Measurements from ENCODE around the gene CIDEC. TPM values are rescaled to one million over a fixed set of nuclear protein-coding genes. Genes with fewer than 3 reads are reported as not detected.

Gene CIDEC
- total RNA-seq, 6 experiments from 2014 or later = not detected

- H3K27ac Mint-ChIP-seq = no peak overlapping the region
- H3K36me3 Mint-ChIP-seq (ENCODE audit: low read depth) = no peaks in the 10 kb centered on the region
- no peak overlapping the region for H3K4me3 Mint-ChIP-seq
- TF ChIP-seq CTCF (IDR thresholded peaks at IDR 0.05) = no peak
- no peaks in the 10 kb centered on the region; the same call in 1 of the 2 replicates for H3K27me3 Mint-ChIP-seq (ENCODE audit: insufficient read depth)
- H3K4me1 Mint-ChIP-seq (ENCODE audit: low read depth) = no peaks in the 10 kb centered on the region
- H3K9me3 Mint-ChIP-seq = no peaks in the 10 kb centered on the region
- no peak for DNase-seq
Observed at GRCh38 chr3:9833078-9833477, 47.0 kb downstream of the CIDEC start.

GRCh38 chr3:9831253-9831652 is 48.8 kb downstream of the CIDEC start:
- Mint-ChIP-seq H3K4me1 (ENCODE audit: low read depth) (no peaks in the 10 kb centered on the region), H3K36me3 (ENCODE audit: low read depth) (no peaks in the 10 kb centered on the region; the same call in 1 of the 2 replicates), H3K4me3 (no peak overlapping the region), H3K27me3 (ENCODE audit: insufficient read depth) (peaks cover 2% of the 10 kb centered on the region), H3K27ac (no peak overlapping the region), H3K9me3 (no peaks in the 10 kb centered on the region)
- DNase-seq = no peak
- TF ChIP-seq CTCF (IDR thresholded peaks at IDR 0.05) = no peak

- no peaks in the 10 kb centered on the region for H3K4me1 Mint-ChIP-seq (ENCODE audit: low read depth)
- H3K9me3 Mint-ChIP-seq = no peaks in the 10 kb centered on the region
- H3K36me3 Mint-ChIP-seq (ENCODE audit: low read depth) = no peaks in the 10 kb centered on the region; the same call in 1 of the 2 replicates
- no peak overlapping the region for H3K4me3 Mint-ChIP-seq
- H3K27me3 Mint-ChIP-seq (ENCODE audit: insufficient read depth) = peaks cover 2% of the 10 kb centered on the region; the same call in 1 of the 2 replicates
- DNase-seq = no peak
- H3K27ac Mint-ChIP-seq = no peak overlapping the region
- TF ChIP-seq CTCF (IDR thresholded peaks at IDR 0.05) = no peak
Observed at GRCh38 chr3:9828801-9829755, 51.0 kb downstream of the CIDEC start.

GRCh38 chr3:9826815-9827573 is 53.1 kb downstream of the CIDEC start:
- Mint-ChIP-seq H3K4me1 (ENCODE audit: low read depth) (no peaks in the 10 kb centered on the region), H3K27ac (no peak overlapping the region), H3K36me3 (ENCODE audit: low read depth) (no peaks in the 10 kb centered on the region; the same call in 1 of the 2 replicates), H3K4me3 (no peak overlapping the region), H3K27me3 (ENCODE audit: insufficient read depth) (peaks cover 2% of the 10 kb centered on the region; the same call in 1 of the 2 replicates), H3K9me3 (no peaks in the 10 kb centered on the region)
- DNase-seq = peak; percentile 12
- TF ChIP-seq CTCF (IDR thresholded peaks at IDR 0.05) = peak; percentile 67

- TF ChIP-seq CTCF (IDR thresholded peaks at IDR 0.05) = no peak
- no peaks in the 10 kb centered on the region for H3K9me3 Mint-ChIP-seq
- no peak overlapping the region for H3K27ac Mint-ChIP-seq
- no peak overlapping the region for H3K4me3 Mint-ChIP-seq
- no peaks in the 10 kb centered on the region; the same call in 1 of the 2 replicates for H3K36me3 Mint-ChIP-seq (ENCODE audit: low read depth)
- H3K4me1 Mint-ChIP-seq (ENCODE audit: low read depth) = no peaks in the 10 kb centered on the region
- peaks cover 2% of the 10 kb centered on the region; the same call in 1 of the 2 replicates for H3K27me3 Mint-ChIP-seq (ENCODE audit: insufficient read depth)
- DNase-seq = no peak
Observed at GRCh38 chr3:9825451-9826040, 54.5 kb downstream of the CIDEC start.

Data from HFFc6 (cell line).